HL-60 (cell line): ENCODE data around the gene MBNL3.
"Not testable (repeated sequence)": the region's sequence is repeated elsewhere in the genome, so short reads cannot be mapped to it uniquely, and the experiment has no call there.

Experiments
- DNase-seq, 2 experiments: peaks; one replicate each; pipeline ENCODE4 v3.0.0-alpha.2; 2010 to 2020; ENCODE audit warnings: low read depth in 1 of 2, low spot score in 1 of 2
- H3K27ac ChIP-seq: fragments of 250-450 bp; sonication (Bioruptor Pico); replicated peaks from 2 replicates; pipeline ENCODE4 v1.5.1; 2020; ENCODE audit warnings: mild to moderate bottlenecking, moderate library complexity
- H3K27me3 ChIP-seq: fragments of 250-450 bp; sonication (Bioruptor Pico); 2 replicates; pipeline ENCODE4 v1.5.1; 2021; ENCODE audit warnings: mild to moderate bottlenecking, moderate library complexity; ENCODE audit not compliant: insufficient read depth, poor library complexity, severe bottlenecking
- H3K4me3 ChIP-seq: replicated peaks from 2 replicates; pipeline ENCODE4 v1.5.1; 2011; ENCODE audit warnings: mild to moderate bottlenecking, control low read depth, low read length; ENCODE audit not compliant: insufficient read depth
- GABPA ChIP-seq: IDR thresholded peaks from 2 replicates; pipeline ENCODE4 v1.6.1; 2012; ENCODE audit warnings: low read depth
- POLR2AphosphoS5 ChIP-seq: IDR thresholded peaks from 2 replicates; pipeline ENCODE4 v1.6.1; 2012; ENCODE audit warnings: low read depth
- REST ChIP-seq: IDR thresholded peaks from 2 replicates; pipeline ENCODE4 v1.6.1; 2012; ENCODE audit warnings: low read depth; ENCODE audit not compliant: insufficient replicate concordance
- SPI1 ChIP-seq: IDR thresholded peaks from 2 replicates; pipeline ENCODE4 v1.6.1; 2012; ENCODE audit warnings: low read depth, mild to moderate bottlenecking, borderline replicate concordance
- TF ChIP-seq, protein P1 (sequence below): IDR thresholded peaks from one replicate; pipeline ENCODE4 v1.5.1; 2011; ENCODE audit warnings: low read length, control low read depth, inconsistent platforms; ENCODE audit not compliant: insufficient read depth

Gene MBNL3

DNA sequence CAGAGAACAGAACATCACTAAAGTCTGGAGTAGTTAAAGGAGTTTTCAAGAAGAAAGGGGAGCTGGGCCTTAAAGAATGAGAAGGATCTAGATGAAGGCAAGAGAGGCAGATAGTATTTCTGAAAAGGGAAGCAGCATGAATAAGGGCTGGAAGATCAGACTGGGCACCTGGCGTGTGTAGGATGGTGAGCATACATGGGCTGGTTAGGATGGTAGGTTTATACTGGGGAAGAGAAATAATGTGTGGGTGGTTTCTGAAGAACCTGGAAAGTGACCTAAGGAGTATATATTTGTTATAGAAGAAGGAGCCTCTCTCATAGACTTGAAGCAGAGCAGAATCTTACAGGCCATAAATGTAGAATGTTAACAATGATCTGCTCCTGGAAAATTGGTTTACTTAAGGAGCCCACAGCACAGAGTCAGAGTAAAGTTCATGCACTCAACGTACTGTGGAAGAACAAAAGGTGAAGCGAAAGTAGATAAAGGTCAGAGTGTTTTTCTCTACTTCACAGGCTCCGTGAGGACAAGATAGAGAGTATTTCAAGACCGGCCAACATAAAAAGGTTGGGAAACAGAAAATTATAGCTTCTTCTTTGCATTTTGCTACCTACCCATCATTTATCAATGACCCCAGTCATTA lies 35.8 kb downstream of the MBNL3 start:
- DNase-seq, result no peak
- H3K27me3 ChIP-seq, result no peaks in the 10 kb centered on the region

DNA sequence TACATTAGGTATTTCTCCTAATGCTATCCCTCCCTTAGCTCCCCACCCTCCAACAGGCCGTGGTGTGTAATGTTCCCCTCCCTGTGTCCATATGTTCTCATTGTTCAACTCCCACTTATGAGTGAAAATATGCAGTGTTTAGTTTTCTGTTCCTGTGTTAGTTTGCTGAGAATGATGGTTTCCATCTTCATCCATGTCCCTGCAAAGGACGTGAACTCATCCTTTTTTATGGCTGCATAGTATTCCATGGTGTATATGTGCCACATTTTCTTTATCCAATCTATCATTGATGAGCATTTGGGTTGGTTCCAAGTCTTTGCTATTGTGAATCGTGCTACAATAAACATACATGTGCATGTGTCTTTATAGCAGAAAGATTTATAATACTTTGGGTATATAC lies 42.9 kb downstream of the MBNL3 start:
- H3K27ac ChIP-seq, H3K27me3 ChIP-seq, DNase-seq, H3K4me3 ChIP-seq: not testable (repeated sequence)

More for the DNA sequence above, 35.8 kb downstream of the MBNL3 start:
- Histone ChIP-seq H3K4me3 (no peak overlapping the region), H3K27ac (no peak overlapping the region)
- TF ChIP-seq POLR2AphosphoS5, result no peak

GRCh38 chrX:132444936-132445335 lies 43.9 kb downstream of the MBNL3 start:
- no peaks in the 10 kb centered on the region for H3K27me3 ChIP-seq
- TF ChIP-seq, protein P1, sequence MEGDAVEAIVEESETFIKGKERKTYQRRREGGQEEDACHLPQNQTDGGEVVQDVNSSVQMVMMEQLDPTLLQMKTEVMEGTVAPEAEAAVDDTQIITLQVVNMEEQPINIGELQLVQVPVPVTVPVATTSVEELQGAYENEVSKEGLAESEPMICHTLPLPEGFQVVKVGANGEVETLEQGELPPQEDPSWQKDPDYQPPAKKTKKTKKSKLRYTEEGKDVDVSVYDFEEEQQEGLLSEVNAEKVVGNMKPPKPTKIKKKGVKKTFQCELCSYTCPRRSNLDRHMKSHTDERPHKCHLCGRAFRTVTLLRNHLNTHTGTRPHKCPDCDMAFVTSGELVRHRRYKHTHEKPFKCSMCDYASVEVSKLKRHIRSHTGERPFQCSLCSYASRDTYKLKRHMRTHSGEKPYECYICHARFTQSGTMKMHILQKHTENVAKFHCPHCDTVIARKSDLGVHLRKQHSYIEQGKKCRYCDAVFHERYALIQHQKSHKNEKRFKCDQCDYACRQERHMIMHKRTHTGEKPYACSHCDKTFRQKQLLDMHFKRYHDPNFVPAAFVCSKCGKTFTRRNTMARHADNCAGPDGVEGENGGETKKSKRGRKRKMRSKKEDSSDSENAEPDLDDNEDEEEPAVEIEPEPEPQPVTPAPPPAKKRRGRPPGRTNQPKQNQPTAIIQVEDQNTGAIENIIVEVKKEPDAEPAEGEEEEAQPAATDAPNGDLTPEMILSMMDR, result no peak
- no peak for TF ChIP-seq GABPA
- no peak for TF ChIP-seq REST
- no peak for TF ChIP-seq POLR2AphosphoS5
- TF ChIP-seq SPI1, result no peak
- no peak overlapping the region for H3K4me3 ChIP-seq
- DNase-seq, result no peak
- 0 out of 2 replicates have a peak overlapping the region, but pooled peaks have one; percentile 14 for H3K27ac ChIP-seq

- Histone ChIP-seq H3K27ac (0 out of 2 replicates have a peak overlapping the region, but pooled peaks have one; percentile 24), H3K4me3 (no peak overlapping the region), H3K27me3 (no peaks in the 10 kb centered on the region)
- TF ChIP-seq, protein P1, result no peak
- TF ChIP-seq POLR2AphosphoS5 (no peak), GABPA (no peak), REST (no peak), SPI1 (no peak)
- peak; percentile 38 to 51 for DNase-seq
Observed at GRCh38 chrX:132443196-132444135, 45.4 kb downstream of the MBNL3 start.
